ENCODE results near the gene HSPG2. TPM values are rescaled to one million over a fixed set of nuclear protein-coding genes. Genes with fewer than 3 reads are reported as not detected.

Gene HSPG2
- total and polyA plus RNA-seq, 10 of the 15 experiments (the other 5 are each of a cell fraction or from before 2014, with no cell fraction given): 0.30 to 3.4 (median 0.73) TPM; not detected in 2

DNA sequence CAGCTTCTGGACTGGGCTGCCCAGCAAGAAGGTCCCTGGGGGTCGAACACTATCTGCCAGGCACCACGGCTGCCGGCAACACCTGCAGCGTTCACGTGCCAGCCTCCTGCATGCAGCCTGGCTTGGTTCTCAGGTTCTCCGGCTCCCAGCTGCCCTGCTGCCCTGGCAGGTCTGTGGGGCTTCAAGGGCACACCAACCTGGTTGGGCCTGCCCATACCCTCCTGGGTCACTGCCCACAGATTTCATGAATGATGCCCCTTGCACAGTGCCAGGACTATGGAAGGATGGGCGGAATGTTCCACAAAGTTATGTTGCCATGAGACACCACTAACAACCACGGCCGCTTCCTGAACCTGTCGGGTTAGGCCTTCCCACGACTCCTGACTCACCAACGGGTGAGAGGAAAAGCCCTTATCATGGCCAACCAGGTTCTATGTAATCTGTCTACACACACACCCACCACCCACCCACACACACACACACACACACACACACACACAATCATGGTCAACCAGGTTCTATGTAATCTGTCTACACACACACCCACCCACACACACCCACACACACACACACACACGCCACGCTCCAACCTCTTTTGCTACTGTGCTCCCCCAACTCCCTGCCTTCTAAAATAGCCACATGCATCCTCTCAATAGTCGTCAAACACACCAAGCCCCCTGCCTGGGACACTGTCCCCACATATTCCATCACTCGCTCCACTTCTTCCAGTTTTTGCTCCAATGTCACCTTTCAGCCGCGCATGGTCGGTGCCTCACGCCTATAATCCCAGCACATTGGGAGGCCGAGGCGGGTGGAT lies 32.2 kb downstream of the HSPG2 start:
- TF ChIP-seq IKZF2 (IDR thresholded peaks at IDR 0.05) (peak in 1 of 2 experiments; percentile 15; a peak in 1 of 4 replicates), ATF7 (IDR thresholded peaks at IDR 0.05; ENCODE audit: low read depth) (0 out of 2 replicates have a peak, but pooled peaks have one; percentile 22)
- TF ChIP-seq, protein P1, sequence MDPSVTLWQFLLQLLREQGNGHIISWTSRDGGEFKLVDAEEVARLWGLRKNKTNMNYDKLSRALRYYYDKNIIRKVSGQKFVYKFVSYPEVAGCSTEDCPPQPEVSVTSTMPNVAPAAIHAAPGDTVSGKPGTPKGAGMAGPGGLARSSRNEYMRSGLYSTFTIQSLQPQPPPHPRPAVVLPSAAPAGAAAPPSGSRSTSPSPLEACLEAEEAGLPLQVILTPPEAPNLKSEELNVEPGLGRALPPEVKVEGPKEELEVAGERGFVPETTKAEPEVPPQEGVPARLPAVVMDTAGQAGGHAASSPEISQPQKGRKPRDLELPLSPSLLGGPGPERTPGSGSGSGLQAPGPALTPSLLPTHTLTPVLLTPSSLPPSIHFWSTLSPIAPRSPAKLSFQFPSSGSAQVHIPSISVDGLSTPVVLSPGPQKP (IDR thresholded peaks at IDR 0.05; ENCODE audit: low read depth, low read length): no peak
- TF ChIP-seq, protein P2, sequence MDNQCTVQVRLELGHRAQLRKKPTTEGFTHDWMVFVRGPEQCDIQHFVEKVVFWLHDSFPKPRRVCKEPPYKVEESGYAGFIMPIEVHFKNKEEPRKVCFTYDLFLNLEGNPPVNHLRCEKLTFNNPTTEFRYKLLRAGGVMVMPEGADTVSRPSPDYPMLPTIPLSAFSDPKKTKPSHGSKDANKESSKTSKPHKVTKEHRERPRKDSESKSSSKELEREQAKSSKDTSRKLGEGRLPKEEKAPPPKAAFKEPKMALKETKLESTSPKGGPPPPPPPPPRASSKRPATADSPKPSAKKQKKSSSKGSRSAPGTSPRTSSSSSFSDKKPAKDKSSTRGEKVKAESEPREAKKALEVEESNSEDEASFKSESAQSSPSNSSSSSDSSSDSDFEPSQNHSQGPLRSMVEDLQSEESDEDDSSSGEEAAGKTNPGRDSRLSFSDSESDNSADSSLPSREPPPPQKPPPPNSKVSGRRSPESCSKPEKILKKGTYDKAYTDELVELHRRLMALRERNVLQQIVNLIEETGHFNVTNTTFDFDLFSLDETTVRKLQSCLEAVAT (IDR thresholded peaks at IDR 0.05): 0 out of 2 replicates have a peak, but pooled peaks have one; percentile 17
- Histone ChIP-seq H3K4me3 (no peak overlapping the region), H3K79me2 (ENCODE audit: control insufficient read depth, insufficient read depth, low read length) (no peaks in the 10 kb centered on the region), H3K9me3 (replicated peaks; ENCODE audit: control insufficient read depth, insufficient read depth, low read length) (no peaks in the 10 kb centered on the region), H2AFZ (ENCODE audit: control insufficient read depth, low read depth, low read length) (no peak overlapping the region), H3K4me2 (ENCODE audit: control insufficient read depth, insufficient read depth) (no peak overlapping the region), H3K4me1 (ENCODE audit: control insufficient read depth, insufficient read depth, low read length) (peaks cover 7% of the 10 kb centered on the region), H3K27me3 (replicated peaks in 1 of 2; ENCODE audit: control insufficient read depth in 2 of 2, insufficient read depth in 2 of 2, low read length in 1 of 2) (no peaks in the 10 kb centered on the region), H3K36me3 (ENCODE audit: control insufficient read depth in 2 of 2, insufficient read depth in 2 of 2, low read length in 1 of 2) (no peaks in the 10 kb centered on the region), H3K27ac (ENCODE audit: control insufficient read depth, insufficient read depth) (no peak overlapping the region), H4K20me1 (ENCODE audit: control insufficient read depth, insufficient read depth) (no peaks in the 10 kb centered on the region), H3K9ac (ENCODE audit: control insufficient read depth, insufficient read depth, low read length) (no peak overlapping the region)
- 53% methylated on average over 22 of the region's 22 CpGs for whole genome bisulfite sequencing (ENCODE audit: insufficient coverage, insufficient replicate concordance, low lambda C conversion rate, missing lambda C conversion rate)
- RAD21 ChIA-PET (ENCODE audit: unreplicated experiment): no interaction called here
- SMC1A ChIA-PET (ENCODE audit: uncharacterized antibody, unreplicated experiment): interaction anchor here (0.6 kb wide), 1 partner anchor 134 kb away, joined by 3 read pairs; no protein-coding TSS in a partner anchor
- intact Hi-C loops (cut with micrococcal nuclease; ENCODE audit: unreplicated experiment): no loop called here
- CTCF ChIA-PET: no interaction called here
- FAIRE-seq: no peak
- DNase-seq (ENCODE audit: low read depth, low spot score): no peak
- no peak for ATAC-seq
- in situ Hi-C loops (cut with MboI): no loop called here
- BruUV-seq (replicated peaks): no TSS peak
- POLR2A ChIA-PET: no interaction called here

All from GM12878 (cell line).